ENCODE measurements around the gene ADAMTS4. TPM values are rescaled to one million over a fixed set of nuclear protein-coding genes. Genes with fewer than 3 reads are reported as not detected.

Gene ADAMTS4
- total and polyA plus RNA-seq, 2 of the 4 experiments (the other 2 are of a cell fraction), result 0.39 to 0.72 TPM

- dilution Hi-C loops (cut with HindIII; ENCODE audit: low sequenced_read_pairs, unreplicated experiment) (no loop called here), in situ Hi-C loops (cut with MboI; ENCODE audit: low sequenced_read_pairs) (no loop called here), intact Hi-C loops (cut with micrococcal nuclease) (no loop called here)
- Histone ChIP-seq H3K4ac (ENCODE audit: low read depth, low read length) (no peak overlapping the region), H3K23ac (ENCODE audit: low read depth, low read length) (no peak overlapping the region), H3K79me1 (ENCODE audit: low read depth in 1 of 2, low read length in 2 of 2) (no peaks in the 10 kb centered on the region), H3K9me1 (ENCODE audit: insufficient read depth, low read length) (no peaks in the 10 kb centered on the region), H2BK20ac (ENCODE audit: low read depth, low read length) (no peak overlapping the region), H3K27me3 (ENCODE audit: control insufficient read depth, insufficient read depth, low read length) (peaks cover 12% of the 10 kb centered on the region), H4K8ac (ENCODE audit: low read depth in 2 of 2, low read length in 2 of 2) (no peak overlapping the region), H3K4me2 (ENCODE audit: low read depth, low read length) (no peak overlapping the region), H3K14ac (replicated peaks; ENCODE audit: low read depth, low read length) (no peak overlapping the region), H2BK5ac (ENCODE audit: low read depth, low read length, poor library complexity, severe bottlenecking) (no peak overlapping the region), H2AFZ (replicated peaks; ENCODE audit: low read length, poor library complexity) (no peak overlapping the region), H3K4me1 (ENCODE audit: control insufficient read depth, insufficient read depth, low read length) (no peaks in the 10 kb centered on the region), H3K27ac (ENCODE audit: insufficient read depth, low read length) (no peak overlapping the region), H3K36me3 (ENCODE audit: control insufficient read depth, insufficient read depth, low read length) (no peaks in the 10 kb centered on the region), H3K56ac (ENCODE audit: extremely low read depth, insufficient read depth, low read length) (no peak overlapping the region), H2BK120ac (ENCODE audit: low read depth, low read length) (no peak overlapping the region), H4K5ac (ENCODE audit: low read depth, low read length) (no peak overlapping the region), H3K4me3 (ENCODE audit: insufficient read depth, low read depth, low read length) (no peak overlapping the region), H4K20me1 (ENCODE audit: insufficient read depth, low read length) (no peaks in the 10 kb centered on the region), H3K18ac (ENCODE audit: low read depth, low read length) (no peak overlapping the region), H4K91ac (ENCODE audit: insufficient read depth, low read depth, low read length) (no peak overlapping the region), H2AK5ac (ENCODE audit: low read depth, low read length) (no peak overlapping the region), H2BK15ac (ENCODE audit: low read depth, low read length) (no peak overlapping the region), H3K9ac (ENCODE audit: low read depth, low read length) (no peak overlapping the region), H2AK9ac (replicated peaks; ENCODE audit: low read depth, low read length, poor library complexity) (no peak overlapping the region), H3K9me3 (ENCODE audit: control insufficient read depth, insufficient read depth, low read length) (no peaks in the 10 kb centered on the region)
- BruUV-seq (replicated peaks), result no TSS peak
- ATAC-seq (ENCODE audit: low read depth), result no peak
- no peak for TF ChIP-seq MXI1 (IDR thresholded peaks at IDR 0.05; ENCODE audit: borderline replicate concordance, low read depth, low read length)
- no peak for TF ChIP-seq MAZ (IDR thresholded peaks at IDR 0.05; ENCODE audit: borderline replicate concordance, low read depth, low read length)
- TF ChIP-seq CEBPB (IDR thresholded peaks at IDR 0.05; ENCODE audit: low read depth, low read length), result no peak
- no peak for TF ChIP-seq USF2 (IDR thresholded peaks at IDR 0.05; ENCODE audit: low read depth, low read length)
- no CpG with 5 or more reads among the region's 2 CpGs for WGBS, 2 experiments (ENCODE audit: extremely low coverage in 2 of 2, insufficient read length in 1 of 2)
- DNase-seq, result no peak
- ChIA-PET CTCF (no interaction called here), POLR2A (ENCODE audit: unreplicated experiment) (no interaction called here)
These were observed 43.5 kb upstream of the ADAMTS4 start for GRCh38 chr1:161242313-161242712.

Measured in IMR-90 (cell line).